Suprapubic skin (tissue), 4 donors: Measurements from ENCODE around the gene SIL1.

Experiments
- EP300 ChIP-seq: sonication (generic); formaldehyde crosslinking; IDR thresholded peaks from one replicate; pipeline ENCODE4 v1.6.1; 2017; ENCODE audit warnings: antibody characterized with exemption
- POLR2A ChIP-seq, 2 donors: fragments of 450-650 bp; IDR thresholded peaks; one replicate each; pipeline ENCODE4 v1.6.1; 2017; ENCODE audit warnings: antibody characterized with exemption in 2 of 2, mild to moderate bottlenecking in 2 of 2, moderate library complexity in 2 of 2
- POLR2AphosphoS5 ChIP-seq, 3 donors: sonication (generic); formaldehyde crosslinking; IDR thresholded peaks; one replicate each; pipeline ENCODE4 v1.6.1; 2017; ENCODE audit warnings: antibody characterized with exemption in 3 of 3
- TF ChIP-seq, protein P1 (sequence below), 2 donors: fragments of 200-600 bp in 1 of 2; fragments of 450-650 bp in 1 of 2; sonication (generic) in 1 of 2; IDR thresholded peaks; one replicate each; pipeline ENCODE4 v1.5.1; 2016 to 2019; ENCODE audit warnings: antibody characterized with exemption in 2 of 2, mild to moderate bottlenecking in 1 of 2, moderate library complexity in 1 of 2

DNA sequence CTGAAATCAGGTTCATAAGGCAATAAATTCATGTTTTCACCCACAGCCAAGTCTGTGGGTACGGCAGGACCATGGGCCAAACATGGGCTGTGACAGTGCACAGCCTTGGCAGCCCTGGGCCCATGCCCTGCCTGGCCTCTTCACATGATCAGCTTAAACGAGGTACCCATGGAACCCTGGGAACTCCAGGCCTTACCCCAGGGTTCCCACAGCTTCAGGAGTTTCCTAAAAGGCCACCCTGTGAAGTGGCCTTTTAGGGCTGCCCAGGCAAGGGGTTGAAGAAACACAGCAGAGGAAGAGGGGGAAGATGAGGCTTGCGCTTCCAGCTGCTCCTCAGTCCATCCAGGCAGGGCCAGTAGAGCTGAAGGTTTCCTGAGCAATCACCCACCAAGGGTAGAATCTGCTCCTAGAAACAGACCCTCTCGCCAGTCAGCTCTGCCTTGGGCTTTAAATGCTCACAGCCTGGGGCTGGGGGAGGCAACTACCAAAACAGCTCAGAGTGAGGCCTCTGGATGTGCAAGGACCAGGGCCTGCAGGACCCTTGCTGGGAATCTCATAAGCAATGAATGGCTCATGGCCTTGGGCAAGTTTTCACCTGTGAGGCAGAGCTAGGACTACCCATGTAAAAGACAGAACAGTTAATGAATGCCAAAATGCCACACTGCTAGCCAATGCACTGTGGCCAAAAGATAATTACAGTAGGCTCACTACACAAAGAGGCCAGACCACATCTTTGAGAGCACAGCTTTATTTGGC is 243.7 kb downstream of the SIL1 start:
- TF ChIP-seq, protein P1, sequence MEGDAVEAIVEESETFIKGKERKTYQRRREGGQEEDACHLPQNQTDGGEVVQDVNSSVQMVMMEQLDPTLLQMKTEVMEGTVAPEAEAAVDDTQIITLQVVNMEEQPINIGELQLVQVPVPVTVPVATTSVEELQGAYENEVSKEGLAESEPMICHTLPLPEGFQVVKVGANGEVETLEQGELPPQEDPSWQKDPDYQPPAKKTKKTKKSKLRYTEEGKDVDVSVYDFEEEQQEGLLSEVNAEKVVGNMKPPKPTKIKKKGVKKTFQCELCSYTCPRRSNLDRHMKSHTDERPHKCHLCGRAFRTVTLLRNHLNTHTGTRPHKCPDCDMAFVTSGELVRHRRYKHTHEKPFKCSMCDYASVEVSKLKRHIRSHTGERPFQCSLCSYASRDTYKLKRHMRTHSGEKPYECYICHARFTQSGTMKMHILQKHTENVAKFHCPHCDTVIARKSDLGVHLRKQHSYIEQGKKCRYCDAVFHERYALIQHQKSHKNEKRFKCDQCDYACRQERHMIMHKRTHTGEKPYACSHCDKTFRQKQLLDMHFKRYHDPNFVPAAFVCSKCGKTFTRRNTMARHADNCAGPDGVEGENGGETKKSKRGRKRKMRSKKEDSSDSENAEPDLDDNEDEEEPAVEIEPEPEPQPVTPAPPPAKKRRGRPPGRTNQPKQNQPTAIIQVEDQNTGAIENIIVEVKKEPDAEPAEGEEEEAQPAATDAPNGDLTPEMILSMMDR (IDR thresholded peaks at IDR 0.05): no peak
- TF ChIP-seq POLR2A (IDR thresholded peaks at IDR 0.05) (no peak), EP300 (no peak), POLR2AphosphoS5 (IDR thresholded peaks at IDR 0.05) (no peak)
